Neural cell (in vitro differentiated cells): ENCODE measurements around the gene PHACTR3. TPM values are rescaled to one million over a fixed set of nuclear protein-coding genes. Genes with fewer than 3 reads are reported as not detected.

Experiments used
- H2AFZ ChIP-seq: fragments of 200-600, 300-800 bp; sonication (generic), shearing (Covaris generic); 2 replicates; pipeline ENCODE4 v1.6.0; 2014; ENCODE audit warnings: low read depth, mild to moderate bottlenecking, antibody characterized with exemption, low read length, moderate library complexity
- H3F3A ChIP-seq: fragments of 200-600 bp; shearing (Covaris generic); 2 replicates; pipeline ENCODE4 v1.6.1; 2016; ENCODE audit warnings: mild to moderate bottlenecking, moderate library complexity, mixed read lengths, antibody characterized with exemption, low read length; ENCODE audit not compliant: insufficient read depth, poor library complexity, severe bottlenecking
- H3K27ac ChIP-seq: fragments of 200-600, 300-800 bp; sonication (generic), shearing (Covaris generic); 2 replicates; pipeline ENCODE4 v1.5.1; 2014; ENCODE audit warnings: mild to moderate bottlenecking, low read length, moderate library complexity
- H3K27me3 ChIP-seq: fragments of 300-800, 200-600 bp; sonication (generic), shearing (Covaris generic); 2 replicates; pipeline ENCODE4 v1.6.0; 2014; ENCODE audit warnings: mild to moderate bottlenecking, low read depth, low read length, moderate library complexity; ENCODE audit not compliant: insufficient read depth
- H3K36me3 ChIP-seq: fragments of 300-800, 200-600 bp; sonication (generic), shearing (Covaris generic); 2 replicates; pipeline ENCODE4 v1.5.1; 2014; ENCODE audit warnings: mild to moderate bottlenecking, antibody characterized with exemption, low read length, moderate library complexity; ENCODE audit not compliant: insufficient read depth
- H3K4me2 ChIP-seq: fragments of 300-800, 200-600 bp; sonication (generic), shearing (Covaris generic); 2 replicates; pipeline ENCODE4 v1.6.0; 2014; ENCODE audit warnings: mild to moderate bottlenecking, low read length
- H3K4me3 ChIP-seq: fragments of 300-800, 200-600 bp; sonication (generic), shearing (Covaris generic); 2 replicates; pipeline ENCODE4 v1.5.1; 2014; ENCODE audit warnings: mild to moderate bottlenecking, low read length, moderate library complexity
- H3K79me2 ChIP-seq: fragments of 200-600 bp; shearing (Covaris generic); replicated peaks from 2 replicates; pipeline ENCODE4 v1.6.0; 2014; ENCODE audit warnings: mild to moderate bottlenecking, low read length, moderate library complexity; ENCODE audit not compliant: insufficient read depth
- H3K9ac ChIP-seq: fragments of 300-800, 200-600 bp; sonication (generic), shearing (Covaris generic); 2 replicates; pipeline ENCODE4 v1.6.1; 2016; ENCODE audit warnings: mild to moderate bottlenecking, low read length, mixed read lengths
- H3K9me2 ChIP-seq: fragments of 200-600 bp; shearing (Covaris generic); 2 replicates; pipeline ENCODE4 v1.6.1; 2016; ENCODE audit warnings: mild to moderate bottlenecking, low read length, mixed read lengths; ENCODE audit not compliant: insufficient read depth
- H3K9me3 ChIP-seq: fragments of 200-600, 300-800 bp; sonication (generic), shearing (Covaris generic); 2 replicates; pipeline ENCODE4 v1.6.1; 2016; ENCODE audit warnings: mild to moderate bottlenecking, mixed run types, low read length, moderate library complexity, mixed read lengths
- H4K20me1 ChIP-seq: fragments of 200-600 bp; shearing (Covaris generic); 2 replicates; pipeline ENCODE4 v1.6.1; 2016; ENCODE audit warnings: mild to moderate bottlenecking, mixed run types; ENCODE audit not compliant: insufficient read depth
- CTCF ChIP-seq: fragments of 450-650 bp; IDR thresholded peaks from 2 replicates; pipeline ENCODE4 v1.5.1; 2014; ENCODE audit warnings: antibody characterized with exemption, mild to moderate bottlenecking, moderate library complexity; ENCODE audit not compliant: poor library complexity, severe bottlenecking
- EP300 ChIP-seq: fragments of 450-650 bp; conservative IDR thresholded peaks from 2 replicates; pipeline ENCODE4 v1.6.1; 2014; ENCODE audit warnings: antibody characterized with exemption, mild to moderate bottlenecking, moderate library complexity; ENCODE audit not compliant: poor library complexity, severe bottlenecking
- EZH2 ChIP-seq: fragments of 200-600, 300-800 bp; shearing (Covaris generic), sonication (generic); IDR thresholded peaks from 2 replicates; pipeline ENCODE4 v1.6.1; 2014; ENCODE audit warnings: antibody characterized with exemption, low read length, borderline replicate concordance, mild to moderate bottlenecking; ENCODE audit not compliant: insufficient read depth, poor library complexity, severe bottlenecking
- MXI1 ChIP-seq: fragments of 450-650 bp; conservative IDR thresholded peaks from 2 replicates; pipeline ENCODE4 v1.6.1; 2014; ENCODE audit warnings: antibody characterized with exemption, mild to moderate bottlenecking; ENCODE audit not compliant: poor library complexity, severe bottlenecking
- POLR2AphosphoS5 ChIP-seq: IDR thresholded peaks from 2 replicates; pipeline ENCODE4 v1.6.1; 2012
- RAD21 ChIP-seq: fragments of 450-650 bp; conservative IDR thresholded peaks from 2 replicates; pipeline ENCODE4 v1.6.1; 2014; ENCODE audit warnings: antibody characterized with exemption, mild to moderate bottlenecking, moderate library complexity
- SMC3 ChIP-seq: fragments of 450-650 bp; conservative IDR thresholded peaks from 2 replicates; pipeline ENCODE4 v1.6.1; 2014; ENCODE audit warnings: antibody characterized with exemption, mild to moderate bottlenecking, moderate library complexity; ENCODE audit not compliant: poor library complexity
- TAF1 ChIP-seq: IDR thresholded peaks from 2 replicates; pipeline ENCODE4 v1.6.1; 2012; ENCODE audit warnings: low read depth
- polyA plus RNA-seq: library from polyadenylated mRNA; depleted of rRNA; stranded (reverse); fragments of >200 nt; gene quantifications from 2 replicates; pipeline ENCODE4 v1.2.3, GENCODE V29; 2014
- TF ChIP-seq, protein P1 (sequence below): IDR thresholded peaks from 2 replicates; pipeline ENCODE4 v1.6.1; 2012; ENCODE audit warnings: borderline replicate concordance

Gene PHACTR3
- polyA plus RNA-seq, 1 donor from 2014 or later: 1.3 TPM

DNA sequence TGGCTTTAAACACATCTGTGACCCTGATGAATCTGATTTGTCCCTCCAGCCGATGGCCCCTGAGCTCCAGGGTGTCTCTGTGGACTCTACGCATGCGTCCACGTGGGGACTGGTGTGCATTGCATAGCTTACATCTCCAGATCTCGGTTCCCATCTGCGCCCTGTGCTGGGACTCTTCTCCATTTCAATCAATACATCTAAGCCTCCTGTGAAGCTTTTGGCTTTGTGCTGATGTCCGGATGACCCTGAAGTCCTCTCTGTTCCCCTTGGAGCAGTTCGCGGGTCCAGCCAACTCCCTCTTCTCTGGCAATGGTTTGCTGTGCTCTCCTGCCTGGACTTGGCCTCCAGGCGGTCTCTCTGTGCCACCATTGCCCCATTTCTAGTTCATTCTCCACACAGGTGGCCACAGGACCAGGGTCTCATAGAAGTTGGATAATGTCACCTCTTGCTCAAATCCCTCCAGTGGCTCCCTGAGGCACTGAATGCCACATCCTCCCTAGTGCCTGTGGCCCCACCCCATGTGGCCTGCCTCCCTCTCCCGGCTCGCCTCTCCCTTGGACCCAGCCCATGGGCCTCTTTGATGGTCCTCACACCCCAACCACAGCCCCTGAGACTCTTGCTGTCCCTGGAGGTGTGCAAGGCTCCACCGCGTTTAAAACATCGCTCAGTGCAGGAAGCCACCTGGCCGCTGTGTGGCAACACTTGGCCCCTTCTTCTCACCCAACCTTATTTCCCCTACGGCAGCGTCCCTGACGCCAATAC lies 173.7 kb downstream of the PHACTR3 start:
- H3K4me2 ChIP-seq: no peak overlapping the region

GRCh38 chr20:59778615-59779200 lies 174.4 kb downstream of the PHACTR3 start:
- no peaks in the 10 kb centered on the region for H4K20me1 ChIP-seq
- H3K79me2 ChIP-seq: no peaks in the 10 kb centered on the region
- H3K9ac ChIP-seq: no peak overlapping the region
- H3K27ac ChIP-seq: no peak overlapping the region
- H3F3A ChIP-seq: no peaks in the 10 kb centered on the region
- H3K9me3 ChIP-seq: peaks cover 4% of the 10 kb centered on the region
- H3K27me3 ChIP-seq: no peaks in the 10 kb centered on the region
- H3K9me2 ChIP-seq: no peaks in the 10 kb centered on the region
- no peak overlapping the region for H2AFZ ChIP-seq
- no peaks in the 10 kb centered on the region for H3K36me3 ChIP-seq
- no peak overlapping the region for H3K4me2 ChIP-seq
- H3K4me3 ChIP-seq: no peak overlapping the region
- TF ChIP-seq CTCF (no peak), RAD21 (no peak), EP300 (no peak), SMC3 (no peak), EZH2 (no peak), MXI1 (no peak)

More for the DNA sequence above, 173.7 kb downstream of the PHACTR3 start:
- Histone ChIP-seq H4K20me1 (no peaks in the 10 kb centered on the region), H3K27ac (no peak overlapping the region), H3K79me2 (no peaks in the 10 kb centered on the region), H3K9me3 (peaks cover 11% of the 10 kb centered on the region), H3K4me3 (no peak overlapping the region), H3K9me2 (no peaks in the 10 kb centered on the region), H3F3A (no peaks in the 10 kb centered on the region), H2AFZ (no peak overlapping the region), H3K36me3 (no peaks in the 10 kb centered on the region), H3K9ac (no peak overlapping the region), H3K27me3 (no peaks in the 10 kb centered on the region)
- TF ChIP-seq EP300 (no peak), MXI1 (no peak), POLR2AphosphoS5 (no peak), RAD21 (no peak), CTCF (no peak), EZH2 (no peak), TAF1 (no peak), SMC3 (no peak)
- TF ChIP-seq, protein P1, sequence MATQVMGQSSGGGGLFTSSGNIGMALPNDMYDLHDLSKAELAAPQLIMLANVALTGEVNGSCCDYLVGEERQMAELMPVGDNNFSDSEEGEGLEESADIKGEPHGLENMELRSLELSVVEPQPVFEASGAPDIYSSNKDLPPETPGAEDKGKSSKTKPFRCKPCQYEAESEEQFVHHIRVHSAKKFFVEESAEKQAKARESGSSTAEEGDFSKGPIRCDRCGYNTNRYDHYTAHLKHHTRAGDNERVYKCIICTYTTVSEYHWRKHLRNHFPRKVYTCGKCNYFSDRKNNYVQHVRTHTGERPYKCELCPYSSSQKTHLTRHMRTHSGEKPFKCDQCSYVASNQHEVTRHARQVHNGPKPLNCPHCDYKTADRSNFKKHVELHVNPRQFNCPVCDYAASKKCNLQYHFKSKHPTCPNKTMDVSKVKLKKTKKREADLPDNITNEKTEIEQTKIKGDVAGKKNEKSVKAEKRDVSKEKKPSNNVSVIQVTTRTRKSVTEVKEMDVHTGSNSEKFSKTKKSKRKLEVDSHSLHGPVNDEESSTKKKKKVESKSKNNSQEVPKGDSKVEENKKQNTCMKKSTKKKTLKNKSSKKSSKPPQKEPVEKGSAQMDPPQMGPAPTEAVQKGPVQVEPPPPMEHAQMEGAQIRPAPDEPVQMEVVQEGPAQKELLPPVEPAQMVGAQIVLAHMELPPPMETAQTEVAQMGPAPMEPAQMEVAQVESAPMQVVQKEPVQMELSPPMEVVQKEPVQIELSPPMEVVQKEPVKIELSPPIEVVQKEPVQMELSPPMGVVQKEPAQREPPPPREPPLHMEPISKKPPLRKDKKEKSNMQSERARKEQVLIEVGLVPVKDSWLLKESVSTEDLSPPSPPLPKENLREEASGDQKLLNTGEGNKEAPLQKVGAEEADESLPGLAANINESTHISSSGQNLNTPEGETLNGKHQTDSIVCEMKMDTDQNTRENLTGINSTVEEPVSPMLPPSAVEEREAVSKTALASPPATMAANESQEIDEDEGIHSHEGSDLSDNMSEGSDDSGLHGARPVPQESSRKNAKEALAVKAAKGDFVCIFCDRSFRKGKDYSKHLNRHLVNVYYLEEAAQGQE: no peak
